Head of caudate nucleus (tissue), 42 donors: ENCODE data around the gene IL17C.
"Not testable (repeated sequence)": the region's sequence is repeated elsewhere in the genome, so short reads cannot be mapped to it uniquely, and the experiment has no call there.

Experiments
- DNase-seq, 42 donors: peaks; one replicate each; pipeline versions ENCODE4 v3.0.0 to v3.0.0-alpha.2; 2020 to 2021; ENCODE audit warnings: mixed read lengths in 7 of 42
- intact Hi-C: fragments of 100-400 bp; cut with DNase I; formaldehyde crosslinking; loops from one replicate; pipeline ENCODE4 v1.15.0; 2022

IL17C gene

DNA sequence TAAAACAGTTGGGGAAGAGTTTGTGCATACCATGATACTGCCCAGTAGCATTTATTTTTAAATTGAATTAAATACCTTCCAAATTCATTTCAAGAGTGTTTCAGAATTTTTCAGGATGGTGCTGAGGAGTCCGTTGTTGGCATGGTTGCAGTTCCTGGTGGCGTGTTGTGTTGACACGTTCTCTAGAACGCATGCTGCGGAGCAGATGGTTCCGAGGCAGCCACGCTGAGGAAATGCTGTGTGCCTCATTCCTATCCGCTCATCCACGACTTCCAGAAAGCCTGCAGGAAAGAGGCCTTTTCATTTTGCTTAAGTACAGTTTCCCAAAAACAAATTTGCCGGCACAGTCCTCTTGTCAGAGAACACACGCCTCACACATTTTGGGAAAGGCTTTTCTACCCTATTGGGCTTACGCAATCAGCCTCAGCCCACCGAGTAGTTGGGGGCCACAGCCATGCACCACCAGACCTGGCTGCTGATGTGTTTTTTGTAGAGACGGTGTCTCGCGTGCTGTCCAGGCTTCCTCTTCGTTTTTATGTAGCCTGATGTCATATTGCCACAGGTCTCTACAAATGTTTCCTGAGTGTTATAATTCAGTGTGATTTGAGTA lies 32.1 kb upstream of the IL17C start:
- no peak for DNase-seq
- intact Hi-C loops = no loop called here

- intact Hi-C loops = no loop called here
Observed at GRCh38 chr16:88608076-88608475, 30.3 kb upstream of the IL17C start.

DNA sequence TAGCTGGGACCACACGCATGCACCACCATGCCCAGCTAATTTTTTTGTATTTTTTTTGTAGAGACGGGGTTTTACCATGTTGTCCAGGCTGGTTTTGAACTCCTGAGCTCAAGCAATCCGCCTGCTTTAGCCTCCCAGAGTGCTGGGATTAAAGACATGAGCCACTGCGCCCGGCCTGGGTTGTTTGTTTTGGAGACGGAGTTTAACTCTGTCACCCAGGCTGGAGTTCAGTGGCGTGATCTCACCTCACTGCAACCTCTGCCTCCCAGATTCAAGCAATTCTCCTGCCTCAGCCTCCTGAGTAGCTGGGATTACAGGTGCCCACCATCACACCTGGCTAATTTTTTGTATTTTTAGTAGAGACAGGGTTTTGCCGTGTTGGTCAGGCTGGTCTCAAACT lies 28.9 kb upstream of the IL17C start:
- intact Hi-C loops = not testable (repeated sequence)

More at GRCh38 chr16:88608076-88608475, 30.3 kb upstream of the IL17C start:
- DNase-seq = no peak

DNA sequence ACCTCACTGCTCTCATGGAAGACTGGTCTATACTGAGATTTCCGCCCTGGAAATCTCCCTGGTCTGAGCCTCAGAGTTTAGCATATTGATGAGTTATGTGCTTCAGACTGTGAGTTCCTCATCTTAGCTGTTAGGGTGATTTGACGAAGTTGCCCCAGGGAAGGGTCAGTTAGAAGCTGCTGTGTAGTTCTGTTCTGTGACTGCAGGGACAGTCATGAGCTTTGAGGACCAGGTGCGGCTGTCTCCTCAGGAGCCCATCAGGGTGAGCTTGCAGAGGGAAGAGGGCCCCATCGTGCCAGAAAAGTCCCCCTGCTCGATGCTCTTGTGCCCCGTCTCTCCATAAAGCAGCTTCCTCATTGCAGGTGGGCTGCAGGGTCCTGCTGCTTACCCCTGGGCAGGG lies 28.3 kb upstream of the IL17C start:
- intact Hi-C loops = no loop called here
- no peak for DNase-seq

More for the DNA sequence above, 28.9 kb upstream of the IL17C start:
- not testable (repeated sequence) for DNase-seq

DNA sequence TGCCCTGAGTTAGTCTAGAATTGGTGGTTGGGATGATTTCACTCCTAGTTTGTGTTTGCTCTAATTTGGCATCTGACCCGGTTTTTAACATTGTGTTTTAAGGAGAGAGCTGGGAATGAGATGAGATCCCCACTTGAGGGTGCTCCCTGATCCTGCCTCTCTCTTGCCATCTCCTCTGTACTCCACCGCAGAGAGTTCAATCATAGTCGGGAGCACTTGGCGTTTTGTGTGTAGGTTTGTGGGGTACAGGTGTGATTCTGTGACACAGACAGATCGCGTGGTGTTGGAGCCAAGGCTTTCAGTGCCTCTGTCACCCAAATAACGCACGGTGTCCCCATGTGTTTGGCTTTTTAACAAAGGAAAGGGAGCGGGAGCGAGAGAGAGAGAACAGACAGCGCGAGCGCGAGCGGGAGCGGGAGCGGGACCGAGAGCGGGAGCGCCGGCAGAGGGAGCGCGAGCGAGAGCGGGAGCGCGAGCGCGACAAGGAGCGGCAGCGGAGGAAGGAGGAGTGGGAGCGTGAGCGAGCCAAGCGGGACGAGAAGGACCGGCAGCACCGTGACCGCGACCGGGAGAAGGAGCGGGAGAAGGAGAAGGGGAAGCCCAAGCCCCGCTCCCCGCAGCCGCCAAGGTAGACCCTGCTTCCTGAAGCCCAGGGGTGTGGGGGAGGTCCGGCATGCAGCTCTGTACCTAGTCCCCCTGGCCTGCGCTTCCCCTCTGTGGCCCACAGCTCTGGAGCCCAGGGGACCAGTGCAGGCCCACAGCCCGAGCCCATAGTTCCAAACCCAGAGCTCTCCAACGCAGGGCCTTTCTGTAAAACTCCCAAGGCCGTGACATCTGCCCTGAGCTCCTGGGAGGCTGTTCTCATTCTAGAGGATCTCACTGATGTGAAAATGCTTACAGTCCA lies 27.2 kb upstream of the IL17C start:
- intact Hi-C loops = no loop called here
- peak in 37 of 42 donors; percentile 24 to 78 (median 51) for DNase-seq

- intact Hi-C loops = no loop called here
- no peak for DNase-seq
Observed at GRCh38 chr16:88613293-88613692, 25.1 kb upstream of the IL17C start.

DNA sequence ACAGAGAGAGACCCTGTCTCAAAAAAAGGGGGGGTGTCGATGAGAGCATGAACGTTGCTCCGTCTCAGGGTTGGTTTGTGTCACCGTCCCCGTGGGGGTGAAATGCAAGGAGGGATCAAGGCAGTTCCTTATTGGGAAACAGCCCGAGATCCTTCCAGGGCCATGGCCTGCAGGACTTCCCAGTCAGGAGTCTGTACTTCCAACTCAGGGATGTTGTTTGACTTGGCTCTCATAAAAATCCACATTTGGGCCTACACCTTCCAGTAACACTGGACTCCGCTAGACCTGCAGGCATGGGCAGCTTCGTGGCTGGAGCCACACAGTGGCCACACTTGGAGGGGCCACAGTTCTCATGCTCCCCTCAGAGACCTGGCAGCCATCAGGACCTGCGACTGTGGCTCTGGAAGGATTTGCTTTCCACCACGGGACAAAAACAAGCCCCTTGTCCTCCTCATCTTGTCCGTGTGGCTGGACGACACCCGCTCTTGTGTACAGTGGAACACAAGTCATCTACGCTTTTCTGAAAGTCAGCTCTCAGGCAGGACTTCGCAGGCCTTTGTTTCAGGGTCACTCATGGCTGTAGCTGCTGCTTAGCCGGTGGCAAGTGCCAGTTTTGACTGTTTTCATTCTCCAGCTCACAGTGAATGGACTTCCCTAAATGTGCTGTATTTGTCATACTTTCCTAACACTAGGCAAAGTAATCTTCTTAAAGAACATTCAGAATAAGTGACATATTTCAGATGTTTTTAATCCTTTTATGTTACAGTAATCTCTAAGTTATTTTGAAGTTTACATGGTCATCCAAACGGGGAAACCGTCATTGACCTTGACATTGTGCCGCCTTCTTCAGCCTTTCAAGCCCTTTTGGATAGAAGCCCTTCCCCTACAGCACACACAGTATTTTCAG lies 24.2 kb upstream of the IL17C start:
- intact Hi-C loops = no loop called here
- peak in 2 of 42 donors; percentile 17 to 62 for DNase-seq

DNA sequence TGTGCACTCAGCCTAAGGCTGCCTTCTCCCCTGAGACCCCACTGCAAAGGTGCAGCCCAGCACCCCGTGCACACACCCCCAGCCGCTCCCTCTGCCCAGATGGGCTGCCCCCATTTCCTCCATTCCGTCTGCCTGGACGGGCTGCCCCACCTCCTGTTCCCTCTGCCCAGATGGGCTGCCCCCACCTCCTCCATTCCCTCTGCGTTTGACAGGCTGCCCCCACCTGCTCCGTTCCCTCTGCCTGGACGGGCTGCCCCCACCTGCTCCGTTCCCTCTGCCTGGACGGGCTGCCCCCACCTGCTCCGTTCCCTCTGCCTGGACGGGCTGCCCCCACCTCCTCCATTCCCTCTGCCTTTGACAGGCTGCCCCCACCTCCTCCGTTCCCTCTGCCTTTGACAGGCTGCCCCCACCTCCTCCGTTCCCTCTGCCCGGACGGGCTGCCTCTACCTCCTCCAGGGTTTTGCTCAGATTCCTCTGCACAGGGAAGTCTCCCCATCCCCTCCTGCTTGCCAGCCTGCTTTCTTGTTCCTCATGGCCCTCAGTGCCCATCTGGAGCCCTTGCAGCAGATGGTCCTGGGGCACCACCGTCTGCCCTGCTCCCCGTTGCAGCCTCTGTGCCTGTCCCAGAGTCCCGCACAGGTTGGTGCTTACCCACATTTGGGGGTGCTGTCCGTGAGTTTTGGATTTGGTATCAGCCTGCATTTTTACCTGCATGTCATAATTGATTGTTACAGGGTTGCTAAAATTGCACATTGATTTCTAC lies 23.4 kb upstream of the IL17C start:
- DNase-seq = peak in 1 of 42 donors; percentile 29
- intact Hi-C loops = no loop called here

GRCh38 chr16:88616320-88616719 lies 22.1 kb upstream of the IL17C start:
- no peak for DNase-seq
- intact Hi-C loops = no loop called here

- DNase-seq = no peak
- intact Hi-C loops = no loop called here
Observed at GRCh38 chr16:88616736-88617135, 21.6 kb upstream of the IL17C start.

DNA sequence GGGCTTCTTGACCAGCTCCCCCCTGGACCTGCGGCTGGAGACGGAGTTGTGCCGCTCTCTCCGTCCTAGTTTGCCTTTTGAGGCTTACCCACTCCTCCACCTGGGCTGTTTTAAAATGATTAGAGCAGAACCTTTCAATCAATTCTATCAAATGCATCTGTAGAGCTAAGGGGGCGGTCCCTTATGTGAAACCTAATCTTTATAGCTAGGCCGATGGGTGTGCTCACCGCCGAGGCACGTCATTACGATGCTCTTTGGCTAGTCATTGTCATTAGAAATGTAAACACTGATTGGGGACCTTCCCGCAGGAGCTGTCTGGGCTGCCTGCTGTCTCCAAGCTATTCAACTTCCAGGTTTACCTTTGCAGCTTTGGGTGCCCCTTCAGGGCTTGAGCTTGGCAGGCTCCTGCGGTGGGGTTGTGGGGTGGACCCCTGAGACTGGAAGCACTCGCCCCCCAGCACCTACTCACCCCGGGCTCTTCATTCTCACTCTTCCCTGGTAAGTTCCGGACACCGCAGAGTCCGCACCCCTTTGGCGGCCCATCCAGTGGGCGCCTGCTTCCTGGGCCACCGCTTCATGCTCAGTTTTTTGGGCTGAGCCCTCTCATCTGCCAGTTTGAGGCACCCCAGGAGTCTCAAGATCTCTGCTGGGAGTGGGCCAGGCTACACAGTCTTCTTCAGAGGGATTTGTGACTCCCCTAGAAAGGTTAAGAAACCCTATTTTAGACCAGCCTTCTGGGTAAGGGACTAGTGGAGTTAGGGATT lies 20.9 kb upstream of the IL17C start:
- no peak for DNase-seq
- intact Hi-C loops = no loop called here

DNA sequence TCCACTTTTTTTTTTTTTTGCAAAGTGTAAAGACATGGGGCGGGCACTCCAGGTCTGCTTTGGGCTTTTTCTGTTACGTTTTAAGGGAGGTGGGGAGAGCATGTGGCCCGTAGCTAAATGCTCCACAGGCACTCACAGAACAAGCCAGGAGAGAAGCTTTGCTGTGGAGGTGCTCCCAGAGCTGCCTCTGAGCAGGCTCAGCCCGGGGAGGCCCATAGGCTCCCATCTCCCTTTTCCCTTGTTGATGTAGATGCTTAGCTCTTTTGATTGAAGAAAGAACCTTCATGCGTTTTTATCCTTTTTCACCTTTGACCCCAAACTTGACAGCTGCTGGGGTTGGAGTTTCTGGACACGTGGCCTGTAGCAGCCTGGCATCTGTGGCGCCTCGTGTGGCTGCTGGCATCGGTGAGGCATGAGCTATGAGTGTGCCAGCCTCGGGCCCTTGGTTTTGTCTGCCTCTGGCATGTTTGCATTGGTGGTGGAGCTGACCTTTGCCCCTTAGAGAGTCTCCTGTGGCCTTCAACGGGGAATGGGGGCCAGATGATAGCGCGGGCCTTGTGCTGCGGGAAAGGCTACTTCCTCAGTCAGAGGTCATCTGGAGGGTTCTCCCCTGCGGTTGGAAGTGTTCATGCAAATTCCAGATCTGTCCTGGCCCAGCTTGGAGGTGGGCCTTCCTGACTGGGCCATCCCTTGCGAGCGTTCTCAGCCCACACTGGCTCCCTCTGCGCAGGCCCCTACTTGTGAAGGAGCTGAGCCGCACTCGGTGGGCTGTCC lies 20.0 kb upstream of the IL17C start:
- intact Hi-C loops = no loop called here
- DNase-seq = no peak

DNA sequence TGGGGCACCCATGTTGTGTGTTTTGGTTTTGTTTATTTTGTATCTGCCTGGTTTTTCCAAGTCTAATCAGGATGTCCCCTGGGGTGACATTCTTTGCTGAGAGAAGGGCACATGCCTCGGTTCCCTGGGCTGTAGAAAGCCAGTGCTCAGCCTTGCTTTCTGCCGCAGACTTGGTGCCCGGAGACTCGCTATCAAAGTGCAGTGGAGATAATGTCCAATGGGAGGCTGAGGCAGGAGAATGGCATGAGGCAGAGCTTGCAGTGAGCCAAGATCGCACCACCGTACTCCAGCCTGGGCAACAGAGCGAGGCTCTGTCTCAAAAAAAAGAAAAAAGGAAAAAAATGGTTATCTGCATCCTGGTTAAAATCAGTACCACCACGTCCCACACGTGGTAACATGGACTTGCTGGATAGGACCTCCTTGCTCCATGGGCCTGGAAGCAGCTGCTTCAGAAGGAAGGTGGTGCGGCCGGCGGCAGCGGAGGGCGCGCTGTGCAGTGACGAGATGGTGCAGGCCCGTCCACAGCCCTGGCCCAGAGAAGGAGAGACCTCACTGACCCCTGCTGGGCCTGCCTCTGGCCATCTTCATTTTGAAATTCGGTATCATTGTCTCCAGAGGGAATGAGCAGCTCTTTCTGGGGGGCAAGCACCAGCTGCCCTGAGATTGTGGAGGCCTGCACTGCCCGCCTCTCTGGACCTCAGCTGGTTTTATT lies 19.3 kb upstream of the IL17C start:
- intact Hi-C loops = no loop called here
- DNase-seq = no peak

GRCh38 chr16:88619859-88620815 lies 18.2 kb upstream of the IL17C start:
- intact Hi-C loops = no loop called here
- DNase-seq = no peak

GRCh38 chr16:88622125-88622524 lies 16.2 kb upstream of the IL17C start:
- intact Hi-C loops = no loop called here
- no peak for DNase-seq

GRCh38 chr16:88622866-88623265 lies 15.5 kb upstream of the IL17C start:
- intact Hi-C loops = no loop called here
- peak; percentile 62 to 95 (median 84) for DNase-seq
